ENCODE data around the gene RAD51B. TPM values are rescaled to one million over a fixed set of nuclear protein-coding genes. Genes with fewer than 3 reads are reported as not detected.

The RAD51B gene
- total RNA-seq, 1 donor from 2014 or later = 28.5 TPM

DNA sequence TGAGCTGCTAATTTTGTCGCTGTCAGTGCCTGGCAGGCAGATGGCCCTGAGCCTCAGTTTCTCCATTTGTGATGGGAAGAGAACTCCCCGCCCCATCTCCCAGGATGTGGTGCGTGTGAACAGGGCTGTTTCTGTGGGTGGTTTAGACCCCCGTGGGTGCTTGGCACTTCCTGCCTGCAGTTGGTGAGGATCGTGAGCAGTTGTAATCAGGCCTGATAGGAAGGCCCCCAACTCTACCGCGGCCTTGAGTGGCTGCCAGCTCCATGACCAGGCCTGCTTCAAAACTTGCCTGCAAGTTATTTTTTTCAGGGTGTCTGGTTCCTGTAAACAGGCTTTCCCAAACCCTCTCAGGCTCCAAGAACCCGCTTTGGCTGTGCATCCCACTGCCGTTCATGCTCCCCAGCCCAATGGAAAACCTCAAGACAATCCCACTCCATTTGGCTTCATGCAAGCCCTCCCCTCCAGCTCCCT, 834.9 kb downstream of the RAD51B start:
- intact Hi-C loops (cut with DNase I) = no loop called here
- Histone ChIP-seq H3K27me3 (no peaks in the 10 kb centered on the region), H3K4me3 (no peak overlapping the region), H3K27ac (peak overlapping the region; percentile 82), H3K9me3 (no peaks in the 10 kb centered on the region), H3K36me3 (no peaks in the 10 kb centered on the region), H3K4me1 (peaks cover 53% of the 10 kb centered on the region)
- TF ChIP-seq POLR2AphosphoS5 (IDR thresholded peaks at IDR 0.05; ENCODE audit: insufficient read depth in 1 of 2, low read depth in 1 of 2) = no peak
- TF ChIP-seq, protein P1, sequence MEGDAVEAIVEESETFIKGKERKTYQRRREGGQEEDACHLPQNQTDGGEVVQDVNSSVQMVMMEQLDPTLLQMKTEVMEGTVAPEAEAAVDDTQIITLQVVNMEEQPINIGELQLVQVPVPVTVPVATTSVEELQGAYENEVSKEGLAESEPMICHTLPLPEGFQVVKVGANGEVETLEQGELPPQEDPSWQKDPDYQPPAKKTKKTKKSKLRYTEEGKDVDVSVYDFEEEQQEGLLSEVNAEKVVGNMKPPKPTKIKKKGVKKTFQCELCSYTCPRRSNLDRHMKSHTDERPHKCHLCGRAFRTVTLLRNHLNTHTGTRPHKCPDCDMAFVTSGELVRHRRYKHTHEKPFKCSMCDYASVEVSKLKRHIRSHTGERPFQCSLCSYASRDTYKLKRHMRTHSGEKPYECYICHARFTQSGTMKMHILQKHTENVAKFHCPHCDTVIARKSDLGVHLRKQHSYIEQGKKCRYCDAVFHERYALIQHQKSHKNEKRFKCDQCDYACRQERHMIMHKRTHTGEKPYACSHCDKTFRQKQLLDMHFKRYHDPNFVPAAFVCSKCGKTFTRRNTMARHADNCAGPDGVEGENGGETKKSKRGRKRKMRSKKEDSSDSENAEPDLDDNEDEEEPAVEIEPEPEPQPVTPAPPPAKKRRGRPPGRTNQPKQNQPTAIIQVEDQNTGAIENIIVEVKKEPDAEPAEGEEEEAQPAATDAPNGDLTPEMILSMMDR (IDR thresholded peaks at IDR 0.05) = no peak
- no peak for TF ChIP-seq POLR2A (IDR thresholded peaks at IDR 0.05)
- DNase-seq (ENCODE audit: extremely low spot score in 2 of 2) = peak in 1 of 2 donors; percentile 72

DNA sequence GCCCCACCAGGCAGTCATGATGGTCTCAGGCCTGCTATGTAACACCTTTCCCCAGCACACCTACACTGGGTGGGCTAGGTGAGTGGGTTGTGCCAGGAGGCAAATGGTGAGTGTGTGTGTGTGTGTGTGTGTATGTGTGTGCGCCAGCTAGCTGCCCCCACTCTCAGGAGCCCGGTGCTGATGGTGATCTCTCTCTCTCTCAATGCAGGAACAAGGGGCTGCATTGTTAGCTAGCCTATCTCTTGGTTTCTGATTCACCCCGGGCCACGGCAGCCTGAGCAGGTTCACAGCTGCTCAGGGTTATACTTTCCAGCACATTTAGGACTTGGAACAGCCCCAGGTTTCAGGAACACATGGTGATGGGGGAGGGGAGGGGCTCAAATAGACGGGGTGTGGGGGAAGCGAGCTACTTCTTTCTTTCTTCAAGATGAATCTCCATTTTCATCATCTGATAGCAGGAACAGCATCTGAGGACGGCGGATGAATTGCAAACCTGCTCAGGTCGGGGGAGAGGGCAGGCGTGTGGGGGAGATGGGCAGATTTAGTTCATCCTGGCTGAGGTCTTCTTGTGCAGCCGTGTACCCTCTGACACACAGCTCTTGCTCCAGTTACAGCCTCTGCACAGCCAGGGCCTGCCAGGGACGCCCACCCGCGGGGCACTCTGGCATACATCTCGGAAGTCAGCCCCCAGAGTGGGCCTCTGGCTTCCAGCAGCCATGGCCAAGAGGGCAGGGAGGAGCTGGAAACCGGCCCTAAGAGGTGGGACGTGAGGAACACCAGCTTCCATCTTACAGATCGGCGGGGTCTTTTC, 835.6 kb downstream of the RAD51B start:
- DNase-seq (ENCODE audit: extremely low spot score in 2 of 2) = peak; percentile 85 to 91
- H3K9me3 ChIP-seq = no peaks in the 10 kb centered on the region
- TF ChIP-seq POLR2AphosphoS5 (IDR thresholded peaks at IDR 0.05; ENCODE audit: insufficient read depth in 1 of 2, low read depth in 1 of 2) (peak in 1 of 2 donors; percentile 2), POLR2A (IDR thresholded peaks at IDR 0.05) (no peak)
- peak overlapping the region; percentile 82 for H3K27ac ChIP-seq
- no peaks in the 10 kb centered on the region for H3K27me3 ChIP-seq
- intact Hi-C loops (cut with DNase I) = no loop called here
- H3K4me3 ChIP-seq = no peak overlapping the region
- peaks cover 54% of the 10 kb centered on the region for H3K4me1 ChIP-seq
- H3K36me3 ChIP-seq = no peaks in the 10 kb centered on the region

DNA sequence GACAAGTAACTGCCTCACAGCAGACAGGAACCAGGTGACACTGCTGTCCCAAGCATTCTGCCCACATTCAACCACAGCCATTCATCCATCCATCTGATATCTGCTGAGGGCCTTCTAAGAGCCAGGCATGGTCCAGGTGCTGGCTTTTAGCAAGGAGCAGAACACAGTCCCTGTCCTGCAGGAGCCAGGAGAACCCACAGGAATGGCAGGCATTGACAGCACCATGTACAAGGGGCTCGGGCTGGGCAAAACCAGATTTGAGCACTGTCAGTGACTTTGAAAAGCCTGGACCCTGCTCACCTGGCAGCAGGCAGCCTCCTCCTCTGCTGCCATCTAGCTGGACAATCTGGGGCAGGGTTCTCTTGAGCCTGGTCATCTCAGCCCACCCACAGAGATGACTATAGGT, 836.3 kb downstream of the RAD51B start:
- TF ChIP-seq, protein P1 (IDR thresholded peaks at IDR 0.05) = no peak
- TF ChIP-seq POLR2AphosphoS5 (IDR thresholded peaks at IDR 0.05; ENCODE audit: insufficient read depth in 1 of 2, low read depth in 1 of 2) (no peak), POLR2A (IDR thresholded peaks at IDR 0.05) (no peak)
- Histone ChIP-seq H3K4me3 (no peak overlapping the region), H3K27ac (peak overlapping the region; percentile 82), H3K4me1 (peaks cover 54% of the 10 kb centered on the region), H3K9me3 (no peaks in the 10 kb centered on the region), H3K27me3 (no peaks in the 10 kb centered on the region), H3K36me3 (no peaks in the 10 kb centered on the region)
- peak; percentile 46 to 83 for DNase-seq (ENCODE audit: extremely low spot score in 2 of 2)
- intact Hi-C loops (cut with DNase I) = no loop called here

DNA sequence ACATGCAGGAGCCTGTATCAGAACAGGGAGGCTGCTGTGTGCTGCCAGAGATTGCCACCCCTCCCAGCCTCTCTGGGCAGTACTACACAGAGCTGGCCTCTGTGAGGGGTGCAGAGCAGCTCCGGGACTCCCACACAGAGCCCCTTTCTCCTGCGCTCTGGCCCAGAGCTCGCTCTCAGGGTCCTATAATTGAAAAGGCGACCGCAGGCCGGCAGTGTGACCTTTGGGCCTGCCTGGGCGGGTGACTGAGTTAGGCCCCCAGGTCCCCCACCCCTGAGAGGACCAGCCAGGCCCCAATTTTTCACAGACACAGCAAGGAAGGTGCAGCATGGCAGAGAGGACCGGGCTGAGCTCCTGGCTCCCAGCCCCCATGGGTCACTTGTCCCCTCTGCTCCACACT, 836.9 kb downstream of the RAD51B start:
- Histone ChIP-seq H3K4me1 (peaks cover 50% of the 10 kb centered on the region), H3K27ac (peak overlapping the region; percentile 82), H3K4me3 (no peak overlapping the region), H3K36me3 (no peaks in the 10 kb centered on the region), H3K27me3 (no peaks in the 10 kb centered on the region), H3K9me3 (no peaks in the 10 kb centered on the region)
- peak; percentile 64 to 78 for DNase-seq (ENCODE audit: extremely low spot score in 2 of 2)
- no peak for TF ChIP-seq POLR2AphosphoS5 (IDR thresholded peaks at IDR 0.05; ENCODE audit: insufficient read depth in 1 of 2, low read depth in 1 of 2)
- no peak for TF ChIP-seq POLR2A (IDR thresholded peaks at IDR 0.05)
- TF ChIP-seq, protein P1 (IDR thresholded peaks at IDR 0.05) = no peak
- intact Hi-C loops (cut with DNase I) = no loop called here

DNA sequence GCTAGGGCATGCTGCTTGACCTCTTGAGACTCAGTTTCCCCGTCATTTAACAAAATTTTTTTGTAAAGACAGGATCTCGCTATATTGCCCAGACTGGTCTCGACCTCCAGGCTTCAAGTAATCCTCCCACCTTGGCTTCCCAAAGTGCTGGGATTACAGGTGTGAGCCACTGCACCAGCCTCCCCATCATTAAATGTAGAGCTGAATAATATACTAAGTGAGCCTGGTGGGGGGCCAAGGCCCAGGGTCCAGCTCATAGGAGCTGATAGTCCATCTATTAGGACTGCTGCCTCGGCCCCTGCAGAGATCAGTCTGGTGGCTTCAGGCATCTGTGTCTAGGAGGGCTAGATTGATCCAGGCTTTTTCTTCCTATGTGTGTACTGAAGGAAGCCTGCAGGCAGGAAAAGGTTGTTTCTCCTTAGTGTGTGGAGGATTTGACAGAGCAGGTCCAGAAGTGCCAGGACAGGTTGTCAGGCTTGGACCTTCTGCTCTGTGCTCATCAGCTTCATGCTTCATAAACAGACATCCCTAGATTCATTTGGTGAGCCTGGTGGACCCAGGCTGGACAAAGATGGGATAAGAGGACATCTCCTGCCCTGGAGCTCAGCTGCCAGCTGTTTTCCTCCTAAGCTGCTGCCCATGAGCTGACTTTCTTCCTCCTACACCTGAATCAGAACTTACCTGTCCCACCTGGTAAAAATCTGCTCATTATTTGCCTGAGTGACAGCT, 837.9 kb downstream of the RAD51B start:
- no peaks in the 10 kb centered on the region for H3K27me3 ChIP-seq
- intact Hi-C loops (cut with DNase I) = no loop called here
- peak in 1 of 2 donors; percentile 84 for DNase-seq (ENCODE audit: extremely low spot score in 2 of 2)
- peaks cover 50% of the 10 kb centered on the region for H3K4me1 ChIP-seq
- no peaks in the 10 kb centered on the region for H3K9me3 ChIP-seq
- no peaks in the 10 kb centered on the region for H3K36me3 ChIP-seq
- H3K4me3 ChIP-seq = no peak overlapping the region
- TF ChIP-seq, protein P1 (IDR thresholded peaks at IDR 0.05) = no peak
- TF ChIP-seq POLR2AphosphoS5 (IDR thresholded peaks at IDR 0.05; ENCODE audit: insufficient read depth in 1 of 2, low read depth in 1 of 2) (no peak), POLR2A (IDR thresholded peaks at IDR 0.05) (no peak)
- peak overlapping the region; percentile 82 for H3K27ac ChIP-seq

Data from vagina (tissue), 2 donors.